Nephron progenitor cell (in vitro differentiated cells): ENCODE data around the gene OR52W1.

Experiments used
- DNase-seq: peaks from one replicate; pipeline ENCODE4 v3.0.0; 2021
- H3K27ac Mint-ChIP-seq: 2 replicates; pipeline ENCODE4 v1.8.0; 2021; ENCODE audit warnings: mild to moderate bottlenecking, moderate library complexity, mixed read lengths
- H3K27me3 Mint-ChIP-seq: 2 replicates; pipeline ENCODE4 v1.8.0; 2021; ENCODE audit warnings: mild to moderate bottlenecking, low read depth, mixed read lengths; ENCODE audit not compliant: poor library complexity
- H3K36me3 Mint-ChIP-seq: 2 replicates; pipeline ENCODE4 v1.8.0; 2021; ENCODE audit warnings: low read depth, mixed read lengths
- H3K4me1 Mint-ChIP-seq: 2 replicates; pipeline ENCODE4 v1.8.0; 2021; ENCODE audit warnings: mixed read lengths
- H3K4me3 Mint-ChIP-seq: 2 replicates; pipeline ENCODE4 v1.8.0; 2021; ENCODE audit warnings: mild to moderate bottlenecking, moderate library complexity, mixed read lengths
- H3K9me3 Mint-ChIP-seq: 2 replicates; pipeline ENCODE4 v1.8.0; 2021; ENCODE audit warnings: mild to moderate bottlenecking, moderate library complexity, mixed read lengths
- CTCF ChIP-seq: fragments of 200-600 bp; sonication (generic); IDR thresholded peaks from 2 replicates; pipeline ENCODE4 v1.5.0; 2021; ENCODE audit warnings: antibody characterized with exemption

OR52W1 gene

GRCh38 chr11:6175440-6175839 lies 23.6 kb upstream of the OR52W1 start:
- Mint-ChIP-seq H3K4me3 (no peak overlapping the region), H3K4me1 (no peaks in the 10 kb centered on the region), H3K27me3 (peaks cover 9% of the 10 kb centered on the region), H3K9me3 (peaks cover 21% of the 10 kb centered on the region), H3K36me3 (no peaks in the 10 kb centered on the region), H3K27ac (no peak overlapping the region)
- no peak for DNase-seq
- no peak for TF ChIP-seq CTCF

- no peak overlapping the region for H3K4me3 Mint-ChIP-seq
- H3K4me1 Mint-ChIP-seq, result no peaks in the 10 kb centered on the region
- peaks cover 10% of the 10 kb centered on the region for H3K27me3 Mint-ChIP-seq
- no peak for TF ChIP-seq CTCF
- no peaks in the 10 kb centered on the region for H3K9me3 Mint-ChIP-seq
- no peak for DNase-seq
- H3K36me3 Mint-ChIP-seq, result no peaks in the 10 kb centered on the region
- H3K27ac Mint-ChIP-seq, result no peak overlapping the region
Measured at GRCh38 chr11:6191742-6192141, 7.3 kb upstream of the OR52W1 start.

GRCh38 chr11:6194065-6194581 lies 4.9 kb upstream of the OR52W1 start:
- TF ChIP-seq CTCF, result no peak
- Mint-ChIP-seq H3K27ac (no peak overlapping the region), H3K27me3 (peaks cover 10% of the 10 kb centered on the region), H3K9me3 (no peaks in the 10 kb centered on the region), H3K36me3 (no peaks in the 10 kb centered on the region), H3K4me3 (no peak overlapping the region), H3K4me1 (no peaks in the 10 kb centered on the region)
- DNase-seq, result no peak

- H3K36me3 Mint-ChIP-seq, result no peaks in the 10 kb centered on the region
- H3K27me3 Mint-ChIP-seq, result peaks cover 9% of the 10 kb centered on the region
- no peak overlapping the region for H3K27ac Mint-ChIP-seq
- no peak overlapping the region for H3K4me3 Mint-ChIP-seq
- H3K4me1 Mint-ChIP-seq, result no peaks in the 10 kb centered on the region
- DNase-seq, result no peak
- TF ChIP-seq CTCF, result no peak
- H3K9me3 Mint-ChIP-seq, result no peaks in the 10 kb centered on the region
Measured at GRCh38 chr11:6196396-6196795, 2.6 kb upstream of the OR52W1 start.

GRCh38 chr11:6197466-6198200 lies 1.4 kb upstream of the OR52W1 start:
- Mint-ChIP-seq H3K27ac (no peak overlapping the region), H3K4me3 (no peak overlapping the region), H3K4me1 (no peaks in the 10 kb centered on the region), H3K36me3 (no peaks in the 10 kb centered on the region), H3K27me3 (peaks cover 6% of the 10 kb centered on the region), H3K9me3 (no peaks in the 10 kb centered on the region)
- TF ChIP-seq CTCF, result no peak
- no peak for DNase-seq

GRCh38 chr11:6200975-6201374 lies 2.0 kb downstream of the OR52W1 start:
- no peaks in the 10 kb centered on the region for H3K9me3 Mint-ChIP-seq
- no peak overlapping the region for H3K4me3 Mint-ChIP-seq
- H3K4me1 Mint-ChIP-seq, result no peaks in the 10 kb centered on the region
- TF ChIP-seq CTCF, result no peak
- H3K27ac Mint-ChIP-seq, result no peak overlapping the region
- DNase-seq, result no peak
- H3K27me3 Mint-ChIP-seq, result no peaks in the 10 kb centered on the region
- no peaks in the 10 kb centered on the region for H3K36me3 Mint-ChIP-seq
